Stimulated activated CD8-positive, alpha-beta memory T cell treated with anti-CD3 and anti-CD28 coated beads, Interleukin-12 subunit alpha, Interleukin-12 subunit beta, amount 100 ng/mL, for 24 hours (primary cell): ENCODE results near the gene NHEJ1.

Experiments used
- DNase-seq: peaks from one replicate; pipeline ENCODE4 v3.0.0-alpha.2; 2020; ENCODE audit errors: extremely low read depth

Gene NHEJ1

DNA sequence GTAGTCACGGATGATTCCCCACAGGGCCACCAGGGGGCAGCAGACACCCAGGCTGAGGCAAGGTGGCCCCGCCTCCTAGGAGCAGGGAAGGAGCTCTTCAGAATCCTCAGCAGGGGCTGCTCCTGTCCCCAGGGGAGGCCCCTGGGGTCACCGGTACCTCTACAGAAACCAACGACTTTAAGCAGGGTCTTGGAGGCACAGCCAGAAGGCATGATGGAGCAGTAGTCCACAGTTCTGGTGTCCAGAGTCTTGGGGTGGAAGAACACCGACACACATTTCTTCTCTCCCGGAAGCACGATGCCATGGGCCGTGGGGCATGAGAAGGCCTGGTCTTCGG lies 130.8 kb downstream of the NHEJ1 start:
- peak; percentile 47 for DNase-seq

DNA sequence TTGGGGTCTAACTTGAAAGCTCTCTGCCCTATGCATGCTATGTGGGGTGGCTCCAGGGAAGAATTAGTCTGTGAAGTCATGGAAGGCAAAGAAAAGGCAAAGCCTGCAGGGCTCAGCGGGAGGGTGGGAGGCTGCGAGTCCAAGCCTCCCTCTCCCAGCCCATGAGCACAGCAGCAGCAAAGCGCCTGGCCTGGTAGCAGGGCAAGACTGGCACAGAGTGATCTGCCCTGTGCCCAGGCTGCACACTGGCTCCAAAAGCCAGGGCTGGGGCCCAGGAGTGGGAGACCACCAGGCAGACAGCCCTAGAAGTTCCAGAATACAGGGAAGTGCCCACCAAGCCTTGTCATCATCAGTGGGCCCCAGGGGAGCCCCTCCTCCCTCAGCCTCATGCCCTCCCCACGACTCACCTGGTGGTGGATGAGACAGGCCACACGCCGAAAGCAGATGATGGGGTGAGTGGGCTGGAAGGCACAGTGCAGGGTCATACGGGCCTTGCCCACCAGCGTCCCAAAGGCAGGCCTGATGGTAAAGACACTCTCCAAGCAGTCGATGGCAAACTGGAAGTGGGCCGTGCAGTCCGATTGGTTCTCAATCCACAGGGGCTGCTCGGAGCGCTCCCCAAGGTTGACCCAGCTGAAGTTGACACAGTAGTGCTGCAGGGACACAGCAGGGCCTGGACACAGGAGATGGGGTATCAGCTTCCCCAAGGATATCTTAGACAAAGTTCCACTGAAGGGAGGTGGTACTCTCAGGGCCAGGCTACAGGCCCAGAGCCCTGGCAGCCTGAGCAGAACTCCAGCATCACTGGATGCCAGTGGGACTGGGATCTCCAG lies 131.4 kb downstream of the NHEJ1 start:
- no peak for DNase-seq

DNA sequence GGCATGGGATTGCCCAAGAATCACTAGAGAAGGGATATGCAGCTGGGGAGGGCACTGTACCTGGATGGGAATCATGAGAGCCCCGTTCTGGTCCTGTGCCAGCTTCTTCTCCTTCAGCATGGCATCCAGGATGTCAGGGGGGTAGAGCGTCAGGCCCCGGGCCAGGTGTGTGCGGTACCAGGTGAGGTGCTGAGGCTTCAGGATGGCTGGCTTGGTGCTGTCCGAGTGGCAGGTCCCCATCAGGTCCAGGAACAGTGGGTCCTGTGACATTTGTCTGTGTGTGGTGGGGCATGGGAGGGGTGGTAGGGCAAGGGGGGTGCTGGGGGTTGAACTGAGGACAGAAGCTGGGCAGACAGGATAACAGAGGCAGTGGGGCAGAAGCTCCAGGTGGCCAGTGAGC lies 132.5 kb downstream of the NHEJ1 start:
- no peak for DNase-seq

DNA sequence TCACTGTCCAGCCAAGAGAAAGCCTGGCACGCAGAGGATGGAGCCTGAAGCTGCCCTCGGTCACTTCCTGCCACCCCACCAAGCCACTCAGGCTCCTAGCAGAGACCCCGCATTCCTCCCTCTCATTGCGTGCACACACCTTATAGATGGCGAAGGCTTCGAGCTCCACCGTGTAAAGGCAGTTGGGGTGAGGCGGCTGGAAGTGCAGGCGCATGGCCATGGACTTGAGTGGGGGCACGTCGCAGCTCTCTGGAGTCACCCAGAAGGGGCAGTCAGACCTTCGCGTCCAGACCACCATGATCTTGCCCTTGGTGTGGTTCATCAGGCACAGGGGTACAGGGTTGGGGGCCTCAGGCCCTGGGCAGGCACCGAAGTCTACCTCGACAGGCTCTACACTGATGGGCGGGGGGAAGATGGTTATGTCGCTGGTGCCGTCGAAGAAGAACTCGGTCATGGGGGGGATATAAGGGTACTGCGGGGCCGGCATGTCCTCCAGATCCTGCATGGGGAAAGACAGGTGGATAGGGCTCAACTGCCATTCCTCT lies 133.0 kb downstream of the NHEJ1 start:
- DNase-seq, result no peak

DNA sequence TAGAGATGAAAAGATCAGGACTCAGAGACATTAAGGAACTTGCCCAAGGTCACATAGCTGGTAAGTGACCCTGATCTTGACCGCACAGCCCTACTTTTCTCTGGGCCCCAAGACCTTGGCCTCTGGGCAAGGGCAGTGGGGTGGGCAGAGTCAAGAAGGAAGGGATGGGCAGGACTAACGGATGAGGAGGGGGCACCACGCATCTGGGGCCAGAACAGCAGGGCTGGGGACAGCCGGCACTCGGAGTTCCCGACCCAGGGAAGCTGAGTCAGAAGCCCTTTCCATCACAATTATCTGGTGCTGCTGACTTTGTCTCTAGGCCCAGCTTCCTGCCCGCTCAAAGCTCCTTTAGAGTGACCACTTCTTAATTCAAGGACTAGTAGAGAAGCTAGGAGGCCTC lies 133.7 kb downstream of the NHEJ1 start:
- DNase-seq, result no peak

DNA sequence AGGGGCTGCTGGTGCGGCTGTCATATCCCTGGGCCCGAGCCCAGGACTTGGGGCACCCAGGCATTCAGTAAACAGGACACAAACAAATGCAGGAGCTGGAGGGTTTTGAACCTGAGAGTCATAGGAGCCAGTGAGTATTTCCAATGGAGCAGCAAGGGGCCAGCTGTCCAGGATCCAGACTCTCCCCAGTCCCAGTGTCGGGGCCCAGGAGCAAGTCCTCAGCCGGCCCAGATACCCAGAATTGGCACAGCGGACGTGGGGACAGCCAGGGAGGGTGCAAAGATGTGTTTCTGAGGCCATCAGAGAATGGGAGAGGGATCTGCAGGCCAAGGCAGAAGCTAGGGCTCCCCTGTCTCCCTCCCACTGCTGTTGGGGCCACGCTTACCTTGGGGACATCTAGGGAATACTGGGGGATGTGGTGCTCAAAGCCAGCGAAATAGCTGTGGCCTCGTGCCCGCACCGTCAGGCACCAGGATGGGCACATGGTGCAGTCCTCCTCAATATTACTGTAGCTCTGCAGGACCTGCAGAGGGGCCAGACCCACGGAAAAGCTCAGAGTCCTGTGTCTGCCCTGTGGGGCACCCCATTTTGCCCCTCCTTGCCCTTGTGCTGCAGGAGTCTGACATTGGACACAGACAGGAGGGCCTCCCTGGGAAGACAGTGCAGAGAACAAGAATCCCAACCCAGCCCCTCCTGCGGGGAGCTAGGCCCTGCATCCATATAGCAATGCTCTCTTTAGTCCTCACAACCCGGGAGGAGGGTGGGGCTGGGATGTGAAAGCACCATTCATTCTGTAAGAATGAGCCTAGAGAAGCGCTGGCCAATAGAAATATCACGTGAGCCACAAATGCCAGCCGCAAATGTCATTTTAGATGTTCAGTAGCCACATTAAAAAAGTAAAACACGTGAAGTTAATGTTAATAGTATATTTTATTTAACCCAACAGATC lies 134.7 kb downstream of the NHEJ1 start:
- no peak for DNase-seq
